GM19463 (cell line): ENCODE data around the gene HERPUD2.
A peak's percentile ranks its signal among the peaks of the same experiment; 100 is the strongest.

ENCODE experiments used
- ATAC-seq: cut with Tn5 transposase; IDR thresholded peaks from one replicate; pipeline ENCODE4 v1.9.1; 2021; ENCODE audit warnings: mild to moderate bottlenecking, moderate library complexity; ENCODE audit not compliant: unreplicated experiment

The HERPUD2 gene

DNA sequence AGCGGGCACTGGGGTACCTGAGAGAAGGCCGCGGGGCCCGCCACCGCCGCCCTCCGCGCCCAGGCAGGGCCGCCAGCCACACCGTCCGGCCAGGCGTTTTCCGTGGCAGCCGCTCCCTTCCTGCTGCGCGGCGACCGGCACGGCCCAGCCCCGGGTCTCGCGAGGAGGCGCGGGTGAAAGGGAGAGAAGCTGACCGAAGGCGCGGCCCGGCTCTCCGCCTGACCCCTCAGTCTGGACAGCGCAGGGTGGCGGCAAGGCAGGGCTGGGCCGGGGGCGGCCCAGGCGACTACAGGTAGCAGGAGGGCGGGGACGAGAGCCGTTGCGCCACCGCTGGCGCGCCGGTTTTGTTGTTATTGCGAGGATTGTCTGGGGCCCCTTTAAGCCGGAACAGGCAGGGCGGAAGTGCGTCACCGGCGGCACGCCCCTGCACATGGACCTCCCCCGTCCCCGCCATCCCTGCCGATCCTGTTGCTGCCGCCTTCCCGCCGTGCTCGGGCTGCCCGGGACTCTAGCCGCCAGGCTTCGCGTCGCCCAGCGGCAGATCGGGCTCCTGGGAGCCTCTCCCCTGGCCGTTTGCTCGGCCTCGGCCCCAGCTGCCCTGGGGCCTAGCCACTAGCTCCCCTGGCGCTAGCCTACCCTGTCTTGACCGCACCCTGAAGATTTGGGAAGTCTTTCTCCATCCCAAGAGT, at the start of gene HERPUD2:
HERPUD2 (minus strand) TSS at position 352 of the 689 bp plus-strand sequence. CDS start 805 bp downstream, outside the sequence.
- peak; percentile 92 for ATAC-seq

GRCh38 chr7:35738889-35739288, 44.0 kb upstream of the HERPUD2 start:
- no peak for ATAC-seq

GRCh38 chr7:35736725-35737124, 41.8 kb upstream of the HERPUD2 start:
- ATAC-seq: no peak

DNA sequence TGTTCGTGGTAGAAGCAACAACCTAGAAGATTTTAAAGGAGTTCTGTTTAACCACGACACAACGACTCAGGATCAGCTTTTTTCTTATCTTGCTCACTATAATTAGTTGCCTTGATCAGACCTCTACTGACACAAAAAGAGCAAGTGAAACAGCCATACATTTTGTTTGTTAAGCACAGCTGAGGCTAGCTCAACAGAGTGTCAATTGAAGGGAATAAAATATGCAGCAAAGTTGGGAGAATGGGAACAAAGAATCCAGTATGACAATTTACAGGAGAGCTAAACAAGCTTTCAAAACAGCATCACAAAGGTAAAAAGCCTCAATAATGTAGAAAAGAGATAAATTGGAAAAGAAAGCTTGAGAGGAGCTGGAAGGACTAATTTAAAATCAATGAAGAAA, 40.5 kb upstream of the HERPUD2 start:
- no peak for ATAC-seq

GRCh38 chr7:35734001-35734483, 39.1 kb upstream of the HERPUD2 start:
- ATAC-seq: no peak

DNA sequence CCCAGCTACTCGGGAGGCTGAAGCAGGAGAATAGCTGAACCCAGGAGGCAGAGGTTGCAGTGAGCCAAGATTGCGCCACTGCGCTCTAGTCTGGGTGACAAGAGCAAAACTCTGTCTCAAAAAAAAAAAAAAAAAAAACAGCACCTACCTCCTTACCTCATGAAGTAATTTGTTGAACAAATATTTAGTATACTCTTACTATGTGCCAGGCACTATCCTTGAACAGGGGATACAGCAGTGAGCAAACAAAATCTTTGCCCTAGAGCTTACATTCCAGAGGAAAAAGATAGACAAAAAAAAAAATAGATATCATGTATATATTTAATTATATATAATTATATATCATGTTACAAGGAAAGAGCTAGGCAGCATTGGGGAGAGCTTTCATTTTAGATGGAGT, 36.4 kb upstream of the HERPUD2 start:
- ATAC-seq: no peak

DNA sequence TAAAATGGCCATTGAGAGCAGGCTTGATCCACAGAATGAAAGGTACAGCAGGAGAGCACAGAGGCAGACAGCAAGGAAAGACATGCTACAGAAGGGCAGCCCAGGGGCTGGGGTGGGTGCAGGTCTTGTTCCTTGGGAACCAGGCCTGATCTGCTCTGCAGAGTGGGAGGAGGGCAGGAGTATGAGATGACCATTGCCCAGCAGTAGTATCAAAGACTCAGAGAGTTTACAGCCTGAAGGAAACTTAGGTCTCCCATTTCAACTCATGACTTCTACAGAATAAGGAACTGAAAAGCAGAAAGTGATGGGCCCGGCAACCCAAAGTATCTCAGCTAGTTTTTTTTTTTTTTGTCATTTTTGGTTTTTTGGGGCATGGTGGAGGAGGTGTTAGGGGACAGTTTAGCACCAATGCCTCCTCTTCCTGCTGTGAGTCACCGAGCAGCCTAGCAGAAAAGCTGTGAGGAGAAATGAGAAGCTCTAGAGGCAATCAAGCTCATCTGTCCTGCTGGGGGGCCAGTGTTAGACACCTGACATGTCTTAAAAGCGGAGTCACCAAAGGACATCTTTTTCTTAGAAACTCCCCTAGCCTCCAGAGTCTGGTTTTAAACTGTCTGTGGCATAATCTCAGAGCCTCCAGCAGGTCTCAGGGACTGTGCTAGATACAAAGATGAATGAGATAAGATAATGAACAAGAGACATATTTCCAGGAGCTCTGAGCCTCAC, 34.3 kb upstream of the HERPUD2 start:
- peak; percentile 49 for ATAC-seq

GRCh38 chr7:35728412-35729060, 33.6 kb upstream of the HERPUD2 start:
- ATAC-seq: no peak

GRCh38 chr7:35727571-35727970, 32.6 kb upstream of the HERPUD2 start:
- peak; percentile 21 for ATAC-seq

GRCh38 chr7:35726654-35727053, 31.7 kb upstream of the HERPUD2 start:
- ATAC-seq: no peak

- peak; percentile 47 for ATAC-seq
Observed at GRCh38 chr7:35725280-35725680, 30.3 kb upstream of the HERPUD2 start.

GRCh38 chr7:35723011-35723410, 28.1 kb upstream of the HERPUD2 start:
- no peak for ATAC-seq

- ATAC-seq: no peak
Observed at GRCh38 chr7:35722054-35722849, 27.3 kb upstream of the HERPUD2 start.

- ATAC-seq: no peak
Observed at GRCh38 chr7:35721288-35721687, 26.4 kb upstream of the HERPUD2 start.

- ATAC-seq: no peak
Observed at GRCh38 chr7:35720849-35721248, 25.9 kb upstream of the HERPUD2 start.

GRCh38 chr7:35720032-35720431, 25.1 kb upstream of the HERPUD2 start:
- no peak for ATAC-seq

GRCh38 chr7:35718047-35718446, 23.1 kb upstream of the HERPUD2 start:
- no peak for ATAC-seq

- no peak for ATAC-seq
Observed at GRCh38 chr7:35717516-35717915, 22.6 kb upstream of the HERPUD2 start.

GRCh38 chr7:35717013-35717412, 22.1 kb upstream of the HERPUD2 start:
- ATAC-seq: no peak

DNA sequence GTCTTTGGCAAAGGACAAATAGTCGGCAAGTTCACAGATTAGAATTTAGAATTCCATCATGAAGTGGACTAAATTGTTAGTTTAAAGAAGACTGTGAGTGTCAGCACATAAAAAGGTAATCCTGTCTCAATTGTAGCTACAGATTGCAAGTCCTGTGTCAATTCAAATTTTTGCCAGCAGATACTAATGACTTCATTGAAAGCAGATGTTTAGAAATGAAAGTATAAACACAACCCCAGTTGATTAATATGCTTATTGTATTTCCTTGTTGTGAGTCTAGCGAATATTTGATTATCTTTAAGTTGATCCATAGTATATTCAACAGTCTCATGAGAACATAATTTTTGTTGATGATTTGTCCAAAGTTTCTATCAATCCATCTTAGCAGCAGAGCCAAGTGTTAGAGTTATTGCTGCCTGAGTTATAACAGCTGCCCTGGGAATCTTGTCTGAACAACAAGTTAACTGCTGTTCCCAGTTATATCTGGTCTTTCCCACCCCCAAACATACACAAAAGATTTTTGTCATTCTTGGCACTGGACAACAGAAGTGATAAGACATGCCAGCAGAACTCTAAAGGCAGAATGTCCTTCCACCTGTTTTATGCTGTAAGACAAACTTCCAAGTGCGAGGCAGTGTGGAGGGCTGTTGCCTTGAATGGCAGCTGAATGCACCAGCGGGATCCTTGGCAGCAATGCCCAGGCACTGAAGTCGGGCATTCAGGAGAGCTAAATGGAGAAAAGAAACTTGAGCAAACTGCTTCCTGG, 21.3 kb upstream of the HERPUD2 start:
- no peak for ATAC-seq
